HG03575 (cell line): ENCODE results near the gene MCTP1.

Experiments used
- ATAC-seq: cut with Tn5 transposase; IDR thresholded peaks from one replicate; pipeline ENCODE4 v1.9.1; 2021; ENCODE audit not compliant: unreplicated experiment, insufficient number of reproducible peaks, low FRiP score; ENCODE audit errors: extremely low read depth

The MCTP1 gene

DNA sequence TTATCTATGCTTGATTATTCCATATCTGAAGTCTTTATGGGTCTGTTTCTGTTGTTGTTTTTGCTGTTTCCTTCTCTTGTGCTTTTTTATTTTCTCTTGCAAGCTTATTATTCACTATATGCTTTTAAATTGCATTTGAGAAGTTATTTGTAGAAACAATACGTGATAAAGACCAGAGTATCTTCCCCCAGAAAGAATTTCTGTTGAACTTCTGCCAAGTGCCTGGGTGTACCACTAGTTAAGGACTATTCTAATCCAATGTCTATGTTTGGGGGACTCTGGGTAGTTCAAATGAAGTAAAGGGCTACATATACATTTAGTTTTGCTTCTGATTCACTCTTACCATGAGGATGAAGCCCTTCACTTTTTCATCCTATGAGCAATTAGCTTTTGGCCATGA lies 612.1 kb downstream of the MCTP1 start:
- ATAC-seq = no peak

DNA sequence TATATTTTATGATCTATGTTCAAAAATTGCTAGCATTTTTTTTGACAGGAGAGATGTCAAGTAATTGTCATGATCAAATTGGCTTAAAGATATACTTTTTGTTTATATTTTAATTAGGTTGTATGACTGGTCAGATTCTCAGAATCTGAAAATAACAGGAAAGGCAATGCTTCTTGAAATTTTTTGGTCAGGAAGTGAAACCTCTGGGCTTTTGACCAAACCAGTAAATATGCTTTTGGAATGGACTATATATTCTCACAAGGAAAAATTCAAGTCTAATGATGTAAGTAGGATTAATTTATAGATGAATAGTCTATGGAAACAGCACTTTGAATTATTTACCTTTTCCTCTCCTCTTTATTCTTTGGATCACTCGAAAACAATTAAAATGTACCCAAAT lies 614.2 kb downstream of the MCTP1 start:
- ATAC-seq = no peak

DNA sequence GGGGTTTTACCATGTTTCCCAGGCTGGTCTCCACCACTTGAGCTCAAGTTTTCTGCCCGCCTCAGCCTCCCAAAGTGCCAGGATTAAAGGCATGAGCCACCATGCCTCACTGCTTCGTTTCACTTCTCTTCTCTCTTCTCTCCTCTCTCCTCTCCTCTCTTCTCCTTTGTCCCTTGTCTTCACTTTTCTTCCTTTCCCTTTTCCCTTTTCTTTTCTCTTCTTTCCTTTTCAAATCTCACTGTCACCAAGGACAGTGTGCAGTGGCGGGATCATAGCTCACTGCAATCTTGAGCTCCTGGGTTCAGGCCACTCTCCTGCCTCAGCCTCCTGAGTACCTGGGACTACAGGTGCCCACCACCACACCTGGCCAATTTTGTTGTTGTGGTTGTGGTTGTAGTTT lies 617.0 kb downstream of the MCTP1 start:
- no peak for ATAC-seq

DNA sequence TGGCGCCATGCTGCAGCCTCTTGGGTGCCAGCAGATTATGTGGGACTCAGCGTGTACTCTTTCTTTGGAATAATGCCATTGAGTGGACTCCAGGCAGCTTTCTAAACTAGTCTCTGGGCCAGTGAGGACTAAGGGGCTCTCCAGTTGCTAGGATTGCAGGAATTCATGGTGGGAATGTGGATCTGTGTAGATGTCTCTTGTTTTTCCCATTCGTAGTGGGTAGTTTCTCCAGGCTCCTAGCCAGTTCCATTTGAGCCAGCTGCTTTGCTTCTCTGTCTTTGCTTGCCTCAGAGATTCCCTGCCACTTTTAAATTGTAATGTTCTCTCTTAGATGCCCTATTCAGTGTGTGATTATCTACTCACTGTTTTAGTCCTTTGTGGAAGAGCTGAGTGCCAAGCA lies 623.8 kb downstream of the MCTP1 start:
- no peak for ATAC-seq

DNA sequence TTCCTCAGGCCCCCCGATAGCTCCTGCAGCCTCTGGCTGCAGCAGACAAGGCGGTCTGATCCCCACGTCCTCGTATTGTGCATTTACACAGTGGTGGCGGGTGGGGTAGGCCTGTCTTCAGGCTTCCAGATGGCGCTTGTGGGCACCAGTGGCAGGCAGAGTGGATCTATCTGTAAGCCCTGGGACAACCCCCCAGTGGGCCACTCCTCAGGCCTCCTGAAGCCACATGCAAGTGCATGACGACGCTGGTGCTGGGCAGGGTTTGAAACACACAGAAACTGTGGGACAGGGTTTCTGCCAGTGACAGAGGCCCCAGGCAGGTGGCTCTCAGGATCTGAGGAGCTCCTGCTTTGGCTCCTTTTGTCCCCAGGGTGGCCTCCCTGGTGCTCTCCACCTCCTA lies 624.4 kb downstream of the MCTP1 start:
- ATAC-seq = no peak

DNA sequence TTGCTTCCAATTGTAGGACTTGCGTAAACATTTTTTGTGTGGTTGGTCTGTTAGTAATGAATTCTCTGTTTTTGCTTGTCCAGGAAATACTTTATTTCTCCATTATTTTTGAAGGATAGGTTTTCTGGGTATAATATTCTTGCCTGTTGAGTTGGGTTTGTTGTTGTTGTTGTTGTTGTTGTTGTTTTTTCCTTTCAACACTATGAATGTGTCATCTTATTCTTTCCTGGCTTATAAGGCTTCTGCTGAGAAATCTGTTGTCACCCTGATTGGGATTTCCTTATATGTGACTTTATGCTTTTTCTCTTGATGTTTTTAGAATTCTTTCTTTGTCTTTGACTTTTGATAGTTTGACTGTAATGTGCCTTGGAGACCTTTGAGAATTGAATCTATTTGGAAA lies 626.6 kb downstream of the MCTP1 start:
- ATAC-seq = no peak
